ENCODE data around the gene MOBP. TPM values are rescaled to one million over a fixed set of nuclear protein-coding genes. Genes with fewer than 3 reads are reported as not detected.

Gene MOBP
- total and polyA plus RNA-seq, 7 donors: 0.01 to 0.09 TPM; not detected in 5

GRCh38 chr3:39531665-39532064 is 64.2 kb downstream of the MOBP start:
- Histone ChIP-seq H3K36me3 (ENCODE audit: insufficient read depth in 1 of 2, low read depth in 1 of 2) (no peaks in the 10 kb centered on the region), H3K9me3 (no peaks in the 10 kb centered on the region), H3K4me3 (no peak overlapping the region), H3K4me1 (no peaks in the 10 kb centered on the region), H3K27me3 (ENCODE audit: insufficient read depth in 3 of 3, low read length in 2 of 3) (peaks cover 0 to 4% (median 0%) of the 10 kb centered on the region in 3 donors), H3K27ac (no peak overlapping the region)
- TF ChIP-seq CTCF (IDR thresholded peaks at IDR 0.05): no peak
- intact Hi-C loops (cut with DNase I): no loop called here
- no peak for DNase-seq
- 75 to 87% (median 83%) methylated on average over 3 of the region's 3 CpGs for WGBS, 3 donors
- ATAC-seq: no peak

GRCh38 chr3:39532777-39533176 is 65.3 kb downstream of the MOBP start:
- ATAC-seq (no peak), DNase-seq (no peak)
- Histone ChIP-seq H3K4me1 (no peaks in the 10 kb centered on the region), H3K9me3 (no peaks in the 10 kb centered on the region), H3K27me3 (ENCODE audit: insufficient read depth in 3 of 3, low read length in 2 of 3) (peaks cover 0 to 4% (median 0%) of the 10 kb centered on the region in 3 donors), H3K4me3 (no peak overlapping the region), H3K27ac (no peak overlapping the region), H3K36me3 (ENCODE audit: insufficient read depth in 1 of 2, low read depth in 1 of 2) (no peaks in the 10 kb centered on the region)
- TF ChIP-seq CTCF (IDR thresholded peaks at IDR 0.05): no peak
- 56 to 63% (median 60%) methylated on average over 1 of the region's 1 CpG for WGBS, 3 donors
- intact Hi-C loops (cut with DNase I): no loop called here

- ATAC-seq: no peak
- H3K36me3 ChIP-seq (ENCODE audit: insufficient read depth in 1 of 2, low read depth in 1 of 2): no peaks in the 10 kb centered on the region
- H3K4me3 ChIP-seq: no peak overlapping the region
- no peak overlapping the region for H3K27ac ChIP-seq
- no peaks in the 10 kb centered on the region for H3K4me1 ChIP-seq
- intact Hi-C loops (cut with DNase I): no loop called here
- no peak for TF ChIP-seq CTCF (IDR thresholded peaks at IDR 0.05)
- WGBS, 3 donors: 34 to 39% (median 36%) methylated on average over 2 of the region's 2 CpGs
- DNase-seq: no peak
- no peaks in the 10 kb centered on the region for H3K9me3 ChIP-seq
- H3K27me3 ChIP-seq (ENCODE audit: insufficient read depth in 3 of 3, low read length in 2 of 3): peaks cover 0 to 4% (median 0%) of the 10 kb centered on the region in 3 donors
These were observed 65.7 kb downstream of the MOBP start for GRCh38 chr3:39533226-39533625.

GRCh38 chr3:39540162-39540921 is 72.9 kb downstream of the MOBP start:
- 74 to 80% (median 77%) methylated on average over 1 of the region's 1 CpG for WGBS, 3 donors
- Histone ChIP-seq H3K4me1 (no peaks in the 10 kb centered on the region), H3K27ac (no peak overlapping the region), H3K9me3 (no peaks in the 10 kb centered on the region), H3K27me3 (ENCODE audit: insufficient read depth in 3 of 3, low read length in 2 of 3) (peaks cover 0 to 4% (median 0%) of the 10 kb centered on the region in 3 donors), H3K36me3 (ENCODE audit: insufficient read depth in 1 of 2, low read depth in 1 of 2) (no peaks in the 10 kb centered on the region), H3K4me3 (no peak overlapping the region)
- intact Hi-C loops (cut with DNase I): loop anchor here in 1 of 2 donors (10.0 kb wide), 1 partner anchor 634 kb away; no protein-coding TSS in a partner anchor
- ATAC-seq: no peak
- no peak for TF ChIP-seq CTCF (IDR thresholded peaks at IDR 0.05)
- DNase-seq: no peak
